CD14-positive monocyte (primary cell): ENCODE results near the gene CEP112. TPM values are rescaled to one million over a fixed set of nuclear protein-coding genes. Genes with fewer than 3 reads are reported as not detected.

Experiments
- DNase-seq, 3 donors: peaks; one replicate each; pipeline ENCODE4 v3.0.0-alpha.2; 2011 to 2022
- H2AFZ ChIP-seq: 2 replicates; pipeline ENCODE4 v1.6.0; 2012; ENCODE audit warnings: mild to moderate bottlenecking, low read depth, low read length, inconsistent platforms; ENCODE audit not compliant: insufficient read depth, poor library complexity, severe bottlenecking
- H3K27ac ChIP-seq, 2 donors: 1 replicate in 1 of 2; 2 replicates in 1 of 2; pipeline ENCODE4 v1.5.1; 2012 to 2013; ENCODE audit warnings: low read length in 2 of 2, control low read depth in 1 of 2, inconsistent platforms in 1 of 2, low read depth in 1 of 2, mild to moderate bottlenecking in 1 of 2
- H3K27me3 ChIP-seq, 2 donors: one replicate each; pipeline versions ENCODE4 v1.6.0 to v1.6.1; 2011 to 2013; ENCODE audit warnings: low read length in 2 of 2; ENCODE audit not compliant: control insufficient read depth in 2 of 2, insufficient read depth in 2 of 2
- H3K36me3 ChIP-seq, 2 donors: replicated peaks in 1 of 2; 1 replicate in 1 of 2; 2 replicates in 1 of 2; pipeline versions ENCODE4 v1.5.1 to v1.6.1; 2012 to 2013; ENCODE audit warnings: low read length in 2 of 2, control low read depth in 1 of 2, inconsistent platforms in 1 of 2, mild to moderate bottlenecking in 1 of 2; ENCODE audit not compliant: insufficient read depth in 2 of 2, control insufficient read depth in 1 of 2
- H3K4me1 ChIP-seq, 2 donors: 1 replicate in 1 of 2; 2 replicates in 1 of 2; pipeline versions ENCODE4 v1.5.1 to v1.6.1; 2012 to 2013; ENCODE audit warnings: low read length in 2 of 2, control low read depth in 1 of 2, inconsistent platforms in 1 of 2, mild to moderate bottlenecking in 1 of 2, moderate library complexity in 1 of 2; ENCODE audit not compliant: insufficient read depth in 2 of 2, control insufficient read depth in 1 of 2
- H3K4me2 ChIP-seq: replicated peaks from 2 replicates; pipeline ENCODE3; 2012; ENCODE audit warnings: low read length, moderate library complexity, mild to moderate bottlenecking; ENCODE audit not compliant: poor library complexity, severe bottlenecking; ENCODE audit errors: extremely low read depth
- H3K4me3 ChIP-seq, 3 experiments: fragments of 200-600 bp in 1 of 3; sonication (generic) in 1 of 3; replicated peaks in 1 of 3; 1 replicate in 2 of 3; 2 replicates in 1 of 3; pipeline ENCODE4 v1.5.1; 2011 to 2013; ENCODE audit warnings: low read length in 3 of 3, mild to moderate bottlenecking in 3 of 3, control low read depth in 2 of 3, low read depth in 2 of 3, inconsistent platforms in 1 of 3, moderate library complexity in 1 of 3
- H3K79me2 ChIP-seq: 2 replicates; pipeline ENCODE4 v1.6.0; 2012; ENCODE audit warnings: mild to moderate bottlenecking, control low read depth, inconsistent platforms, low read length, moderate library complexity; ENCODE audit not compliant: insufficient read depth
- H3K9ac ChIP-seq: 2 replicates; pipeline ENCODE4 v1.6.0; 2017; ENCODE audit warnings: low read length, mild to moderate bottlenecking; ENCODE audit not compliant: insufficient read depth, poor library complexity, severe bottlenecking
- H3K9me3 ChIP-seq, 2 donors: replicated peaks in 1 of 2; 1 replicate in 1 of 2; 2 replicates in 1 of 2; pipeline versions ENCODE4 v1.5.1 to v1.6.1; 2012 to 2013; ENCODE audit warnings: low read length in 2 of 2, control low read depth in 1 of 2; ENCODE audit not compliant: control insufficient read depth in 1 of 2, insufficient read depth in 1 of 2
- H4K20me1 ChIP-seq: 2 replicates; pipeline ENCODE4 v1.6.0; 2012; ENCODE audit warnings: mild to moderate bottlenecking, low read length, control low read depth, moderate library complexity; ENCODE audit not compliant: insufficient read depth
- H3K27ac Mint-ChIP-seq, 7 donors: one replicate each; pipeline ENCODE4 v1.8.0; 2020; ENCODE audit warnings: mild to moderate bottlenecking in 7 of 7, mixed read lengths in 7 of 7, moderate library complexity in 6 of 7, inconsistent platforms in 2 of 7
- H3K27me3 Mint-ChIP-seq, 3 donors: one replicate each; pipeline ENCODE4 v1.8.0; 2021 to 2022; ENCODE audit warnings: low read depth in 3 of 3, mild to moderate bottlenecking in 3 of 3, mixed read lengths in 3 of 3, moderate library complexity in 3 of 3, inconsistent platforms in 1 of 3
- H3K36me3 Mint-ChIP-seq, 2 donors: one replicate each; pipeline ENCODE4 v1.8.0; 2020; ENCODE audit warnings: mixed read lengths in 2 of 2, inconsistent platforms in 1 of 2, mild to moderate bottlenecking in 1 of 2
- H3K4me1 Mint-ChIP-seq: one replicate; pipeline ENCODE4 v1.8.0; 2020; ENCODE audit warnings: mild to moderate bottlenecking, mixed read lengths
- H3K4me3 Mint-ChIP-seq, 2 donors: one replicate each; pipeline ENCODE4 v1.8.0; 2020; ENCODE audit warnings: mild to moderate bottlenecking in 2 of 2, mixed read lengths in 2 of 2, moderate library complexity in 1 of 2
- H3K9me3 Mint-ChIP-seq, 7 donors: one replicate each; pipeline ENCODE4 v1.8.0; 2020 to 2022; ENCODE audit warnings: mixed read lengths in 7 of 7, mild to moderate bottlenecking in 6 of 7, moderate library complexity in 6 of 7, inconsistent platforms in 2 of 7
- WGBS: methylation state at CpG from one replicate; pipeline ENCODE4 v1.1.5; 2013; ENCODE audit warnings: missing lambda C conversion rate; ENCODE audit not compliant: insufficient coverage; 5-methylcytosine and 5-hydroxymethylcytosine counted together
- intact Hi-C, 2 donors: fragments of 100-400 bp; cut with micrococcal nuclease; formaldehyde crosslinking; loops; one replicate each; pipeline versions ENCODE4 v1.15.0 to v1.15.1; 2023
- polyA plus RNA-seq, 3 donors: library from polyadenylated mRNA; depleted of rRNA in 1 of 3; unstranded in 2 of 3; stranded (reverse) in 1 of 3; fragments of 300-500 nt in 2 of 3; fragments of >200 nt in 1 of 3; fragmentation: Illumina TruSeq in 2 of 3; gene quantifications; 1 replicate in 2 of 3; 2 replicates in 1 of 3; pipeline ENCODE4 v1.2.3, GENCODE V29; 2012 to 2021
- TF ChIP-seq, protein P1 (sequence below): fragments of 200-600 bp; IDR thresholded peaks from one replicate; pipeline ENCODE4 v1.8.0; 2022; ENCODE audit warnings: antibody characterized with exemption, mild to moderate bottlenecking

Gene CEP112
- polyA plus RNA-seq, 3 donors = 0.10 TPM; not detected in 2

DNA sequence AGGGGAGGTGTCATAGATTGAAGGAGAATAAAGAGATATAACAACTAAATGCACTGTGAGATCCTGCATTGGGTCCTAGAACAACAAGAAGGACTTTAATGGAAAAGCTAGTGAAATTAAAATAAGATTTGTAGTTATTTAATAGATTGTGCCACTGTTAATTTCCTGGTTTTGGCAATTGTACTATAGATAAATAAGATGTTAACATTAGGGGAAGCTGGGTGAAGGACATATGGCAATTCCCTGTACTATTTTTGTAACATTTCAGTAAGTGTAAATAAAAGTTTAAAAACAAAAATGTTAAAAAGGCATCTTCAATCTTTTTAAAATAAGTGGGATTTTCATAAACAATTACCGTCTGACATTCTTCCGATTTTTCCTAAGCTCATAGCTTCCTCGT, 372.1 kb downstream of the CEP112 start:
- Histone ChIP-seq H3K27me3 (no peaks in the 10 kb centered on the region), H3K4me2 (no peak overlapping the region), H3K79me2 (no peaks in the 10 kb centered on the region), H3K27ac (no peak overlapping the region), H3K4me3 (no peak overlapping the region), H3K4me1 (no peaks in the 10 kb centered on the region), H4K20me1 (no peaks in the 10 kb centered on the region), H2AFZ (no peak overlapping the region), H3K36me3 (no peaks in the 10 kb centered on the region), H3K9ac (no peak overlapping the region), H3K9me3 (no peaks in the 10 kb centered on the region)
- no peaks in the 10 kb centered on the region for H3K4me1 Mint-ChIP-seq
- H3K36me3 Mint-ChIP-seq = no peaks in the 10 kb centered on the region
- H3K27me3 Mint-ChIP-seq = no peaks in the 10 kb centered on the region
- peaks cover 0 to 4% (median 0%) of the 10 kb centered on the region in 7 donors for H3K9me3 Mint-ChIP-seq
- DNase-seq = no peak
- H3K4me3 Mint-ChIP-seq = no peak overlapping the region
- TF ChIP-seq, protein P1, sequence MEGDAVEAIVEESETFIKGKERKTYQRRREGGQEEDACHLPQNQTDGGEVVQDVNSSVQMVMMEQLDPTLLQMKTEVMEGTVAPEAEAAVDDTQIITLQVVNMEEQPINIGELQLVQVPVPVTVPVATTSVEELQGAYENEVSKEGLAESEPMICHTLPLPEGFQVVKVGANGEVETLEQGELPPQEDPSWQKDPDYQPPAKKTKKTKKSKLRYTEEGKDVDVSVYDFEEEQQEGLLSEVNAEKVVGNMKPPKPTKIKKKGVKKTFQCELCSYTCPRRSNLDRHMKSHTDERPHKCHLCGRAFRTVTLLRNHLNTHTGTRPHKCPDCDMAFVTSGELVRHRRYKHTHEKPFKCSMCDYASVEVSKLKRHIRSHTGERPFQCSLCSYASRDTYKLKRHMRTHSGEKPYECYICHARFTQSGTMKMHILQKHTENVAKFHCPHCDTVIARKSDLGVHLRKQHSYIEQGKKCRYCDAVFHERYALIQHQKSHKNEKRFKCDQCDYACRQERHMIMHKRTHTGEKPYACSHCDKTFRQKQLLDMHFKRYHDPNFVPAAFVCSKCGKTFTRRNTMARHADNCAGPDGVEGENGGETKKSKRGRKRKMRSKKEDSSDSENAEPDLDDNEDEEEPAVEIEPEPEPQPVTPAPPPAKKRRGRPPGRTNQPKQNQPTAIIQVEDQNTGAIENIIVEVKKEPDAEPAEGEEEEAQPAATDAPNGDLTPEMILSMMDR = no peak
- intact Hi-C loops = no loop called here
- no peak overlapping the region for H3K27ac Mint-ChIP-seq
- WGBS = no CpG with 5 or more reads among the region's 3 CpGs

DNA sequence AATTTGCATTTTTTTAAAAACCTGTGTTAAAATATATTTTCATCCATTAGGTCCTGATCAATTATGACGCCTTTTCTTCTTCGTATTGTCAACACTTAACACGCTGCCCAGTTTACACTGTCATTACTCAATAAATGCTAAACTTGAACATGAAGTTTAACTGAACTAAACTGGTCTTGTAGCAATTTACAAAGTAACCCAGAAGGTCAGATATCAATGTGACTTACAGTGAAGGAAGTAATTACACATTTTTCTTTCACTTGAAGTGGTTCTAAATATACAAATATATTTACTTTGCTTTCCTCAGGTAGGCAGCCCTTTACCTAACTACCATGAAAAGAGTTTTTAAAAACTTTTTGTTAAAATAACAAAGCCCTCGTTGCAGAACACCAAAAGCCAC, 374.0 kb downstream of the CEP112 start:
- no peaks in the 10 kb centered on the region for H3K9me3 ChIP-seq
- Mint-ChIP-seq H3K4me1 (no peaks in the 10 kb centered on the region), H3K27me3 (peaks cover 0 to 2% (median 0%) of the 10 kb centered on the region in 3 donors), H3K27ac (no peak overlapping the region), H3K9me3 (peaks cover 0 to 4% (median 0%) of the 10 kb centered on the region in 7 donors), H3K36me3 (no peaks in the 10 kb centered on the region), H3K4me3 (no peak overlapping the region)
- no peaks in the 10 kb centered on the region for H4K20me1 ChIP-seq
- no peak for DNase-seq
- TF ChIP-seq, protein P1 = no peak
- H3K9ac ChIP-seq = no peak overlapping the region
- no peak overlapping the region for H3K4me3 ChIP-seq
- no peaks in the 10 kb centered on the region for H3K4me1 ChIP-seq
- H3K79me2 ChIP-seq = no peaks in the 10 kb centered on the region
- H2AFZ ChIP-seq = no peak overlapping the region
- no peak overlapping the region for H3K4me2 ChIP-seq
- no peak overlapping the region for H3K27ac ChIP-seq
- no CpG with 5 or more reads among the region's 4 CpGs for WGBS
- no peaks in the 10 kb centered on the region for H3K36me3 ChIP-seq
- no peaks in the 10 kb centered on the region for H3K27me3 ChIP-seq
- intact Hi-C loops = no loop called here
